Renal pelvis (tissue), 12 donors: ENCODE data around the gene NADSYN1. TPM values are rescaled to one million over a fixed set of nuclear protein-coding genes. Genes with fewer than 3 reads are reported as not detected.
A peak's percentile ranks its signal among the peaks of the same experiment; 100 is the strongest.
"Not testable (repeated sequence)": the region's sequence is repeated elsewhere in the genome, so short reads cannot be mapped to it uniquely, and the experiment has no call there.

Experiments
- DNase-seq: peaks from one replicate; pipeline ENCODE4 v3.0.0-alpha.2; 2013
- long read RNA-seq, 16 experiments: transcript quantifications; one replicate each; lab custom pipeline, GENCODE V29; 2026
- polyA plus RNA-seq, 3 donors: library from polyadenylated mRNA; unstranded; fragments of 120-200 nt; gene quantifications; one replicate each; pipeline ENCODE4 v1.2.1, GENCODE V29; 2013; ENCODE audit not compliant: insufficient read length in 3 of 3

The NADSYN1 gene
- polyA plus RNA-seq = 10 to 100 TPM; 41.8 to 60.3 (median 59.6) TPM
- long read RNA-seq, donor 1, partial matches to known transcripts = 0 of 6 reads
- long read RNA-seq, donor 1, other reads (novel, unspliced or antisense) = 0 of 6 reads
- long read RNA-seq, donor 2, transcript NADSYN1-201 (21 exons, 2,773 nt) = major isoform, 5 of 10 reads
- long read RNA-seq, donor 2, partial matches to known transcripts = 0 of 10 reads
- long read RNA-seq, donor 2, other reads (novel, unspliced or antisense) = 0 of 10 reads
- long read RNA-seq, donor 3, partial matches to known transcripts = 0 of 10 reads
- long read RNA-seq, donor 3, other reads (novel, unspliced or antisense) = 0 of 10 reads
- long read RNA-seq, donor 4, transcript NADSYN1-201 (21 exons, 2,773 nt) = major isoform, 8 of 15 reads
- long read RNA-seq, donor 4, partial matches to known transcripts = 0 of 15 reads
- long read RNA-seq, donor 4, other reads (novel, unspliced or antisense) = 0 of 15 reads
- long read RNA-seq, donor 5, partial matches to known transcripts = 0 of 1 reads
- long read RNA-seq, donor 5, other reads (novel, unspliced or antisense) = 0 of 1 reads
- long read RNA-seq, donor 6, partial matches to known transcripts = 0 of 7 reads
- long read RNA-seq, donor 6, other reads (novel, unspliced or antisense) = 0 of 7 reads
- long read RNA-seq, donor 7, transcript NADSYN1-201 (21 exons, 2,773 nt) = major isoform, 5 of 11 reads
- long read RNA-seq, donor 7, partial matches to known transcripts = 0 of 11 reads
- long read RNA-seq, donor 7, other reads (novel, unspliced or antisense) = 0 of 11 reads
- long read RNA-seq, donor 8, partial matches to known transcripts = 0 of 5 reads
- long read RNA-seq, donor 8, other reads (novel, unspliced or antisense) = 0 of 5 reads
- long read RNA-seq, donor 9, transcript NADSYN1-223 (1 exons, 2,011 nt) = major isoform, 5 of 12 reads
- long read RNA-seq, donor 9, partial matches to known transcripts = 0 of 12 reads
- long read RNA-seq, donor 9, other reads (novel, unspliced or antisense) = 0 of 12 reads
- long read RNA-seq, donor 10, transcript NADSYN1-223 (1 exons, 2,011 nt) = major isoform, 7 of 13 reads
- long read RNA-seq, donor 10, partial matches to known transcripts = 0 of 13 reads
- long read RNA-seq, donor 10, other reads (novel, unspliced or antisense) = 0 of 13 reads
- long read RNA-seq, donor 11, partial matches to known transcripts = 0 of 5 reads
- long read RNA-seq, donor 11, other reads (novel, unspliced or antisense) = 0 of 5 reads
- long read RNA-seq, donor 12, transcript NADSYN1-201 (21 exons, 2,773 nt) = major isoform, 7 of 20 reads
- long read RNA-seq, donor 12, transcript NADSYN1-223 (1 exons, 2,011 nt) = minor isoform, 5 of 20 reads
- long read RNA-seq, donor 12, partial matches to known transcripts = 0 of 20 reads
- long read RNA-seq, donor 12, other reads (novel, unspliced or antisense) = 0 of 20 reads
- long read RNA-seq, donor 13, partial matches to known transcripts = 0 of 6 reads
- long read RNA-seq, donor 13, other reads (novel, unspliced or antisense) = 0 of 6 reads
- long read RNA-seq, donor 14 = 0 reads
- long read RNA-seq, donor 15, transcript NADSYN1-201 (21 exons, 2,773 nt) = major isoform, 10 of 17 reads
- long read RNA-seq, donor 15, partial matches to known transcripts = 0 of 17 reads
- long read RNA-seq, donor 15, other reads (novel, unspliced or antisense) = 0 of 17 reads
- long read RNA-seq, donor 16, transcript NADSYN1-223 (1 exons, 2,011 nt) = major isoform, 6 of 14 reads
- long read RNA-seq, donor 16, partial matches to known transcripts = 0 of 14 reads
- long read RNA-seq, donor 16, other reads (novel, unspliced or antisense) = 0 of 14 reads

DNA sequence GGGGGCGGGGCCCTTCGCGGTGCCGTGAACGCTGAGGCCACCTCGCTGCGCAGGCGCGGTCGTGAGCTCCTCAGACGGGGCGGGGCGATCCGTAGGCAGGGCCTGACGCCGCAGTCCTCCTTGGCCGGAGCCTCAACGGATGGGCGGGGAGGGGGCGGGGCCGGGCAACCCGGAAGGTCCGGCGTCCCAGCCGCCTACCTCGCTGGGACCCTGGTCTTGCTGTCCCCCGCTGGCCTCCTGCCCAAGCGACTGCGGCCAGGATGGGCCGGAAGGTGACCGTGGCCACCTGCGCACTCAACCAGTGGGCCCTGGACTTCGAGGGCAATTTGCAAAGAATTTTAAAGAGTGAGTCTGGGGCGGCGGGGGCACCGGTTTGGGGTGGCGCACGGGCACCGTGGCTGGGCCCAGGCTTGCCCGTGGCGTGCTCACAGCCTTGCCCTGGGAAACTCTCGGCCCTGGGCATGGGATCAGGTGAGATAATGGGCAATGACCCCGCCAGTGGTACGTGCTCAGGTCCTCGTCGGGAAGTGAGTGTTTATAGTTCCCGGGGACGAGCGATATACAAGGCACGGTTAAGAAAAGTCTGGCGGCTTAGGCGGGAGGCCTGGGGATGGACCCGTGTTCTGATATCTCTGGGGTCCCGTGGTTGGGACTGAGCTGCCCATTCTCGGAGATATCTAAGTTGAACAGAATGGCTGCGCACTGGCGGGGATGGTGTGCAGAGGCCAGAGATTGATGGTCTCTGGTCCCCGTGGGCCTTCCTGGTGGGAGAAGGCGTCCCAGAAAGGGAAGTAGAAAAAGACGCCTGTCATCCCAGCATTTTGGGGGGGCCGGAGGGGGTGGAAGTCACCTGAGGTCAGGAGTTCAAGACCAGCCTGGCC, at the start of gene NADSYN1:
TSS of gene NADSYN1 (plus strand) at position 167 of the 881 bp plus-strand sequence. CDS start at position 261, 94 bp downstream.
- DNase-seq = peak; percentile 96

DNA sequence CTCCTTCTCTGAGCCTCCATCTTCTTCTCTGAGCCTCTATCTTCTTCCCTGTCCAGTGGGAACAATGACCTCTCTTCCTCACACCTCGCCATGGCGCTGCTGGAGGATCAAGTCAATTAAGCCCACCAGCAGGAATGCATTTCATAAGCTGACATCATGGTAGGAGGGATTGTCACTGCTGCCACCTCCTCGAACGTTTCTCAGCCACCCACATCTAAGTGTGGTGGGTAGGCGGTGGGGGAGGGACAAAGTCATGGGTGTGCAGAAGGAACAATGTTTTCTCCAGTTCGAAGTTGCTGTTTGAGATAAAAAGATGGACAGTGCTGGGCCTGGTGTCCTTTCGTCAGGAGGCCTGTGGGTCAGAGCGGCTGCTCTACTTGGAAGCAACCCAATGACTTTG, 48.8 kb upstream of the NADSYN1 start:
- no peak for DNase-seq

DNA sequence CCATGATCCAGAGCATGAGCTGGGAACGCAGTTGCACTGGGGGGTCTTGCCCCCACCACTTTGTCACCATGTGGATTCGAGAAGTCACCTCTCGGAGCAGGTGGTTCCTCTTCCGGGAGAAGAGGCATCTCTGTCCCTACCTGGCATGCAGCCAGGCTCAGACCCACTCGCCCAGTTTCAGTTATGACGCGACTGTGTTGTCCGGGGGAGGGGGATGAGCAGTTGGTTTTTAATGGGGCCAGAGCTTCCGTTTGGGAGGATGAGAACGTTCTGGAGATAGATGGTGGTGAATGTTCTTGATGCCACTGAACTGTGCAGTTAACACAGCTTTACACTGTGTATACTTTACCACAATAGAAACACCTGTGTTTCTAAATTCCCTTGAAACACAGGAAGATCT, 46.3 kb upstream of the NADSYN1 start:
- DNase-seq = no peak

DNA sequence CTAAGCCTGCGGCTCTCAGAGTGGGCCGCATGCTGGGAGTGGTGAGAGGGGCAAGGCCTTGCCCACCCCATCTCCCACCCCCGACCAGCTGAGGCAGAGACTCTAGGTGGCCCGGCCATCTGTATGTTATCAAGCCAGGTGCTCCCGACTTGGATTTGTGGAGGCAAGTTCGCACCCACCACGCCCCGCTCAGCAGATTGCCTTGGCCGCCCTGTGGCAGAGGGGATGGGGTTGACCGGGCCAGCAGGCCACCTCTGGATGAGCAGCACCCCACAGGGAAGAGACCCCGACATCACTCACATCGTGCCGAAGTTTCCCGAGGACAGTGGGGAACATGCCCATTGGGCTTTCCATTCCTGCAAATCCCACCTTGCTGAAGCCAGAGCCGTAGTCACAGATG, 45.6 kb upstream of the NADSYN1 start:
- no peak for DNase-seq

DNA sequence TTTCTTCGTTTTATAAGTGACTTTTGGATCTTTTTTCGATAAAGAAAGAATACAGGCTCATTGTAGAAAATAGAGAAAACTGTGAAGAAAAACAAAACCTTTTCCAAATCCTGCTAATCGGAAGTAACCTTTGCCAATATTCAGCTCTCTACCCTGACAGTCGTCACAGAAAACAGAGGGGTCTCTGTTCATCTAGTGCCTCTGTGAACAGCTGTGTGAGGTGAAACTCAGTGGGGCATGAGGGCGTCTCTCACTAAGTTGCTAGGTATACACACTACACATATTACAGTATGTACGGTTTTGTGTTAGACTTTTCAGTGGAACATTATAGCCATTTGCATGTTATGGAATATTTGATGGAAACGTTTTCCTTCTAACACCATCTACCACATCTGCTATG, 44.2 kb upstream of the NADSYN1 start:
- DNase-seq = no peak

DNA sequence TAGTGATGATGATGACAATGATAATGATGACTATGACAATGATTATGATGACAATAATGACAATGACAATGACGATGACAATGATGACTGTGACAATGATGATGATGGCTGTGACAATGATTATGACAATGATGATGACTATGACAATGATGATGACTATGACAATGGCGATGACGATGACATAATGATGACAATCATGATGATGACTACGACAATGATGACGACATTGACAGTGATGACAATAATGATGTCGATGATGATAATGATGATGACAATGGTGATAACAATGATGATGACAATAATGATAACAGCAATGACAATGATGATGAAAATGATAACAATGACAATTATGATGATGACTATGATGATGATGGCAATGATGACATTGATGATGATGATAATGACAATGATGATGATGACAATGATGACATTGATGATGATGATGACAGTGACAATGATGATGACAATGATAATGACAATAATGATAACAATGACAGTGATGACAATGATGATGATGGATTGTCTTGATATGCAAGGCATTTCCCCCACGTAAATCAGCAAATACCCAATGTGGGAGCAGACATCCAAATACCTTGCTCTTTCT, 42.5 kb upstream of the NADSYN1 start:
- no peak for DNase-seq

GRCh38 chr11:71414645-71415044, 38.4 kb upstream of the NADSYN1 start:
- DNase-seq = no peak

DNA sequence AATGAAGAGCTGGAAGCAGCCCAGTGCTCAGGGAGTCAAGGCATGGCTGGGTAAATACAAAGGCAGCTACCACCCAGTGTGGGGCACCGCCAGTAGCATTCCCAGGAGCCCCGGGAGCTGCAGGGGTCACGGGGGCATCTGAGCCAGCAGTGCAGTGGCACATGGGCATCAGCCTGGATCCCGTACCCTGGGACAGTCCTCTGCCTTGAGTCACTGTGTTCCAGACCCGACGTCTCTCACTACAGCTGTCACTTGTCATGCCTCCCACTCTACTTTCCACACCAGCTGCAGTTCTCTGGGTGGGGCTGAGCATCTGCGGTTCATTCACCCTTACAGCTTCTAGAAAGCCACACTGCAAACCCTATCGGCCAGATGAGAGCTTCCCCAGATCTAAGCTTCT, 34.4 kb upstream of the NADSYN1 start:
- DNase-seq = peak; percentile 9

GRCh38 chr11:71420455-71421241, 32.4 kb upstream of the NADSYN1 start:
- DNase-seq = peak; percentile 33

DNA sequence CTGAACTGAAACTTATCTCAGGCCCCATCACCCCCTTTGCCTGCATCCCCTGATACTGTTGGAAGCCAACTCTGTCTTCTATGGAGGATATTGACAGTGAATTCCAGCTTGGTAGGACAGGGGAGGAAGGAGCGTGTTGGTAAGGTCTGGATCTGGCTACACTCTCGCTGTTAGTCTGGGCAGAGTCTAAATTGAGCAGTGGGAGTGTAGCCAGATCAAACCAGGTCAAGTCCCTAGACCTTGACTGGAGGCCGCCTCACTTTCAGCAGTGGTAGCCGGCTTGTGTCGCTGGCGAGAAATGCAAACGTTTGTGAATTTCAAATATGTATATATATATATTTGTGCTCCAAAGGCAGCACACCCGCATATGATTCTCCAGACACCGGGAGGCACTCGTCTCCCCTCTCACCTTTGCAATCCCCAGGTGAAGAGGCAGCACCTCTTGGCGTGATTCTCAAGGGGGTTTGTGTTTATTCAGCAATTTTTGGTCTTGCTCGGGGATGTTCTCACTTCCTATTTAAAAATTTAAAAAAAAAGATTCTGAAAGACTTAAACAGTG, 31.5 kb upstream of the NADSYN1 start:
- DNase-seq = no peak

GRCh38 chr11:71422318-71422717, 30.7 kb upstream of the NADSYN1 start:
- DNase-seq = not testable (repeated sequence)

DNA sequence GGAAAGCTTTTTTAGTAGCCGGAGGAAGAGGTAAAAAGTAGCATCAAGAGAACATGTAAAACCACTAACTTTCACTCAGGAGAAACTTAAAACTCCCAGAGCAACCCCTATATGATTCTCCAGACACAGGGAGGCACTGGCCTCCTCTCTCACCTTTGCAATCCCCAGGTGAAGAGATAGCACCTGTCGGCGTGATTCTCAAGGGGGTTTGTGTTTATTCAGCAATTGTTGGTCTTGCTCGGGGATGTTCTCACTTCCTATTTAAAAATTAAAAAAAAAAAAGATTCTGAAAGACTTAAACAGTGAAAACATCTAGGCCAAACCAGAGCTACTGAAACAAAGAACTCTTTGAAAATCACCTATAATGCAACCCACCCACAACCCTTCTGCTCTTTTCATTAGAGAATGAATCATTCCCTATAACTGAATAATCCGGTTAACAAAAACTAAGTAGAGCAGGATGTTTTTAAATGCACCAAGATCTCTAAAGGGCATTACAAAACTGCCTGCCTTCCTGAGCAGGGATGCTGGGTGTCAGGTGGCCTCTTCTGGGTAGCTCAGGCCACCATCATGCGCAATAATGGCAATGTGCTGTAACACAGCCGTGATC, 29.7 kb upstream of the NADSYN1 start:
- no peak for DNase-seq

- DNase-seq = no peak
These were observed 27.6 kb upstream of the NADSYN1 start for GRCh38 chr11:71425409-71425808.

DNA sequence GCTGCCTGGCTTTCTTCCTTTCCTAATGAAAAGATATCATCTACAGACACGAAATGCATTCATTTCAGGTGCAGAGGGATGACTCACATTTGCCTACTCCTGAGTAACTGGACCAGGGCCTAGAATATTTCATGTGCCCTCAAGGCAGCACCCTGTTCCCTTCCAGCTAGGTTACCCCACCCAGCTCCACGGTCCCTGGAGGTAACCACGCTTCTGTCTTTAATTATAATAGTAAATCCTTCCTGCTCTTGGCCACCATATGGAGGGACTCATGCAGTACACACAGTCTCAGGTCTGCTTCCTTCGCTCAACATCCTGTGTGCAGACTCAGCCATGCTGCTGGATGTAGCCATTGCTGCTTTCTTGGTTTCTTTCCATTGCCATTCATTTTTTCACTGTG, 27.1 kb upstream of the NADSYN1 start:
- no peak for DNase-seq

DNA sequence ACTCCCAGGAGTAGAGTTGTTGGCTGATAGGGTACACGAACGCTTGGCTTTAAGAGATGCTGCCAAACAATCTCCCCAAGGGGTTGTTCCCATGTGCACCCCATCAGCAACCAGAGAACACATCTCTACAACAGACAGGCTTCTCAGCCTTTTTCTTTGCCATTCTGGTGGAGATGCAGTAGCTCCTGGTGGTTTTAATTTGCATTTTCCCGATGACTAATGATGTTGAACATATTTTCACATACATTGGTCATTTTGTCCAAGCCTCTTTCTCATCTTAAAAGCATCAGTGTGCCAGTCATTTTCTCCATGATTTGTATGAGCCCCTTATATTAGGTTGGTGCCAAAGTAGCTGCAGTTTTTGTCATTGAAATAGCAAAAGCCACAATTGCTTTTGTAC, 26.6 kb upstream of the NADSYN1 start:
- DNase-seq = no peak

GRCh38 chr11:71428861-71429435, 24.1 kb upstream of the NADSYN1 start:
- DNase-seq = no peak

GRCh38 chr11:71429701-71430100, 23.3 kb upstream of the NADSYN1 start:
- no peak for DNase-seq
